Mucosa of stomach (tissue), 1 donor: ENCODE results near the gene DMGDH.

Source experiments
- H3K27me3 ChIP-seq: one replicate; pipeline ENCODE4 v1.7.0; 2013; ENCODE audit warnings: mild to moderate bottlenecking, low read length; ENCODE audit not compliant: control insufficient read depth, insufficient read depth
- H3K36me3 ChIP-seq: one replicate; pipeline ENCODE4 v1.7.0; 2013; ENCODE audit warnings: low read length; ENCODE audit not compliant: control insufficient read depth, insufficient read depth
- H3K4me1 ChIP-seq: one replicate; pipeline ENCODE4 v1.7.0; 2013; ENCODE audit warnings: mild to moderate bottlenecking, low read length; ENCODE audit not compliant: control insufficient read depth, insufficient read depth
- H3K4me3 ChIP-seq: one replicate; pipeline ENCODE4 v1.7.0; 2013; ENCODE audit warnings: low read length
- H3K9ac ChIP-seq: one replicate; pipeline ENCODE4 v1.7.0; 2013; ENCODE audit warnings: mild to moderate bottlenecking, low read length, moderate library complexity
- H3K9me3 ChIP-seq: one replicate; pipeline ENCODE4 v1.7.0; 2013; ENCODE audit warnings: mild to moderate bottlenecking, low read length, moderate library complexity; ENCODE audit not compliant: control insufficient read depth
- donor health status: Pancreatic carcinoma.

The DMGDH gene

DNA sequence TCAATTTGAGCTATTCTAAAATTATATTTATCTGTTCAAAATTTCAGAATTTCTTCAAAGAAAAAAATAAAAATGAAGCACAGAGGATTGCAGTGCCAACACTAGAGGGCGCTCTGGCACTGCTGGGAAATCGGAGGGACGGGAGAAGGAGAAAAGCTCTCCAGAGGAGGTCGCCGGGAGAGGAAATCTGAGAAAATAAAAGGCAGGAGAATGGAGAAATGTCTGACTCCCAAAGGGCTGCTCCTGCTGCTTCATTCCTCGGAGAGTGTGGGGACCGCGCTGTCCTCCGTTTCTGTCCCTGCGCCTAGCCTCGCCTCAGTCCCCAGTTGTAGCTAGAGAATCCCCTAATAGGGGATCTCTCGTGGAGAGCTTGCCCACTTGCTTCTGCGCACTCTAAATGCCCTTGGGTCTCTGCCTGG is 44.4 kb downstream of the DMGDH start:
- peaks cover 6% of the 10 kb centered on the region for H3K4me1 ChIP-seq

DNA sequence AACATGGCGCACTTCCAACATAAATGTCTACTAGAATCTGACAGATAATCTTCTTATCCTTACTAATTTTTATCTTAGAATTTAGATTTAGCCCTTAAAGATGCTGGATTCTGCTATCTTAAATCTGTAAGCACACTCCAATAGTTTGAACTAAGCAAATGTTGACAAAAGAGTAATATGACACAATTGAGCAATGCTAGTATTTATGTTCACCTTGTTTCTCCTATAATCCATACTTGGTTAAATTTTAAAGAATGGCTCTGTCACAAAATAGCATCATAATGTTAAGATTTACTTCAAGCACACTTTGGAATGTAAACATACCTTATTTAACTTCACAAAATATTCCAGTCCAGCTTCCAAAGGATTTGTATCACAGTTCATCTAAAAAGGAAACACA is 45.5 kb downstream of the DMGDH start:
- H3K9me3 ChIP-seq = no peaks in the 10 kb centered on the region
- H3K4me1 ChIP-seq = peaks cover 6% of the 10 kb centered on the region
- no peak overlapping the region for H3K9ac ChIP-seq
- H3K36me3 ChIP-seq = no peaks in the 10 kb centered on the region
- no peak overlapping the region for H3K4me3 ChIP-seq
- no peaks in the 10 kb centered on the region for H3K27me3 ChIP-seq

More for the DNA sequence above, 44.4 kb downstream of the DMGDH start:
- H3K27me3 ChIP-seq = no peaks in the 10 kb centered on the region
- H3K9me3 ChIP-seq = no peaks in the 10 kb centered on the region
- H3K4me3 ChIP-seq = peak overlapping the region; percentile 15
- H3K36me3 ChIP-seq = no peaks in the 10 kb centered on the region
- peak overlapping the region; percentile 40 for H3K9ac ChIP-seq

DNA sequence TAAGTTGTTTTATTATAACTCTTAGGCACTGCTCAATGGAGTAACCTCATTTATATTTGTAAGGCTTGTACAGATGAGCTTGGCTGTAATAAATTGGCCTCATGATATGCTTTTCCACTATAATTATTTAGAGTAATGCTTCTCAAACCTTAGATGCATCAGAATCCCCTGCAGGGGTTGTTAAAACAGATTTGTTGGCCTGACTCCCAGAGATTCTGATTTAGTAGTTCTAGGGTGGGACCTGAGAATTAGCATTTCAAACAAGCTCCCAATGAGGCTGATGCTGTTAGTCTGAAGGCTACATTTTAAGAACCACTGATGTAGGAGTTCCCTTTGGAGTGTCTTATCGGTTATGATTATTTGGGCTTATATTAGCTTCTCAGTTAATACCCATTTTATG is 46.1 kb downstream of the DMGDH start:
- Histone ChIP-seq H3K36me3 (no peaks in the 10 kb centered on the region), H3K9me3 (no peaks in the 10 kb centered on the region), H3K9ac (no peak overlapping the region), H3K27me3 (no peaks in the 10 kb centered on the region), H3K4me3 (no peak overlapping the region), H3K4me1 (peaks cover 6% of the 10 kb centered on the region)

GRCh38 chr5:79022771-79023170 is 46.7 kb downstream of the DMGDH start:
- Histone ChIP-seq H3K4me1 (peaks cover 6% of the 10 kb centered on the region), H3K36me3 (no peaks in the 10 kb centered on the region), H3K27me3 (no peaks in the 10 kb centered on the region), H3K9ac (no peak overlapping the region), H3K4me3 (no peak overlapping the region), H3K9me3 (no peaks in the 10 kb centered on the region)

DNA sequence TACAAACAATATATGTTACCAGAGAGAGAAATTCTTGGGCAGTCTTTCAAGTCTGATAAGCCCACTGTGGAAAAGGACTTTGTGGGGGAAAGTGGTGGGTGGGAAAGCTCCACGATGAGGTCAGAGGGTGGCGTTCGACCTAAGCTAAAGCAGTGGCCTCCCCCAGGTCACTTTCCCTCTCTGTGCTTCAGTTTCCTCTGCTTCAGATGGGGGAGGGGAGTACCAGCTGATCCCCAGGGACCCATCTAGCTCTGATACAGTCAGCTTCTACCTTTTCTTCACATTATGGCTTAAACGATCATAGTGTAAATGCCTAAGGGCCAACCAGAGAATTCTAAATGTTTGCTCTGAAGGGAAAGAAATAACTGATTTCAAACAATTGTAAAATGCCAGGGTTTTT is 47.7 kb downstream of the DMGDH start:
- Histone ChIP-seq H3K27me3 (no peaks in the 10 kb centered on the region), H3K9me3 (no peaks in the 10 kb centered on the region), H3K36me3 (no peaks in the 10 kb centered on the region), H3K4me1 (peaks cover 6% of the 10 kb centered on the region), H3K4me3 (no peak overlapping the region), H3K9ac (no peak overlapping the region)

DNA sequence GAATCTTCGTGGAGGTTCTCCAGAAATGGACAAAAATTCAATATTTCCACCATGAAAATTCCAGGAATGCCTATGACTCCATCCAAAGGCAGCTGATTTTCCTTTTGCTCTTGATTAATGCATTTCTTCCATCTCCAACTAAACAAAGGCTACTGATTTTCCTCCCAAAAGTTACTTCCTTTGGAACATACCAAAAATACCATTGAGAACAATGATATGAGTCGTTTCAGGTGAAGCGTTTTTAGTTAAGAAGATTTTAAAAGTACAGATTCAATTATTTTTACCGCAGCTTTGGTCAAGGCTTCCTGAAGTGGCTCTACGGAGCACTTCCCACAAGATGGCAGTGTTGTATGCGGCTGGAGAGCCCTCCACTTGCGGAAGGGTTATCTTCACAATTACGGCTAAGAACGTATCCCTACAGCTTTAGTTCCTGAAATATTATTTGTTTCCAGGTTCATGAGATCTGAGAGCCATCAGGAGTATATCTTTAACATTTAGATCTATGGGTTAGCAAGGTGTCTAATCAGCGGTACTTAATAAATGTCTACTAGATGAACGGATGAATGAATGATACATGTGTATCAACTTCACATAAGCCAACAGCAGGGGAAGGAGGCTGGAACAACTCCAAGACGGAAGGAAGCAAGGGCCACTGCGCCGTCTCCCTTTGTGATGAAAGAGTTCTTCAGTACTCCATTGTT is 48.5 kb downstream of the DMGDH start:
- Histone ChIP-seq H3K4me3 (no peak overlapping the region), H3K9ac (no peak overlapping the region), H3K27me3 (no peaks in the 10 kb centered on the region), H3K4me1 (peaks cover 6% of the 10 kb centered on the region), H3K36me3 (no peaks in the 10 kb centered on the region), H3K9me3 (no peaks in the 10 kb centered on the region)

GRCh38 chr5:79014631-79015030 is 54.8 kb downstream of the DMGDH start:
- no peaks in the 10 kb centered on the region for H3K27me3 ChIP-seq
- H3K4me3 ChIP-seq = no peak overlapping the region
- H3K36me3 ChIP-seq = no peaks in the 10 kb centered on the region
- H3K9ac ChIP-seq = no peak overlapping the region
- no peaks in the 10 kb centered on the region for H3K4me1 ChIP-seq
- no peaks in the 10 kb centered on the region for H3K9me3 ChIP-seq

DNA sequence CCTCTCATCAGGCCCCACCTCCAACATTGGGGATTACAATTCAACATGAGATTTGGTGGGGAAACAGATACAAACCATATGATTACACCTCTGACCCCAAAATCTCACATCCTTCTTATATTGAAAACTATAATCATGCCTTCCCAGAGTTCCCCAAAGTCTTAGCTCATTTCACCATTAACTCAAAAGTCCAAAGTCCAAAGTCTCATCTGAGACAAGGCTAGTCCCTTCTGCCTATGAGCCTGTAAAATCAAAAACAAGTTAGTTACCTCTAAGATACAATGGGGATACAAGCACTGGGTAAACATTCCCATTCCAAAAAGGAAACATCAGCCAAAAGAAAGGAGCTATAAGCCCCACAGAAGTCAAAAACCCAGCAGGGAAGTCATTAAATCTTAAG is 57.6 kb downstream of the DMGDH start:
- H3K27me3 ChIP-seq = no peaks in the 10 kb centered on the region
- no peaks in the 10 kb centered on the region for H3K9me3 ChIP-seq
- H3K36me3 ChIP-seq = no peaks in the 10 kb centered on the region
- H3K4me3 ChIP-seq = no peak overlapping the region
- H3K9ac ChIP-seq = no peak overlapping the region
- H3K4me1 ChIP-seq = no peaks in the 10 kb centered on the region

DNA sequence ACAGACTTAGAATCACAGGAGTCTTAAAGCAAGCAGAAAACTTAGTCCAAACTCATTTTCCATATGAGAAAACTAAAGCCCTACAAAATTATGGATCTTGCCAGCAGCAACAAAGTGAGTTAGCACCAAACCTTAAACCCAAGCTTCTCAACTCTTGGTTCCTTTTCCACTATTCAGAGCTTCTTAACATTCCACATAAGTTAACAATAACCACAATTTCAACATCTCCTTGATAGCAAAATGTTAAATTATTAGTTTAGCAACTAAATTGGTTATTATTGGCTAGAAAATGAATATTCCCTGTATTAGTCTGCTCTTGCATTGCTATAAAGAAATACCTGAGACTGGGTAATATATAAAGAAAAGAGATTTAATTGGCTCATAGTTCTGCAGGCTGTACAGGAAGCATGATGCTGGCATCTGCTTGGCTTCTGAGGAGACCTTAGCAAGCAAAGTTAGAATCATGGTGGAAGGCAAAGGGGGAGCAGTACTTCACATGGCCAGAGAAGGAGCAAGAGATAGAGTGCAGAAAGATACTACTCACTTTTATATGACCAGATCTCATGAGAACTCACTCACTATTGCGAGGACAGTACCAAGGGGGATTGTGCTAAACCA is 58.1 kb downstream of the DMGDH start:
- H3K36me3 ChIP-seq = no peaks in the 10 kb centered on the region
- H3K27me3 ChIP-seq = no peaks in the 10 kb centered on the region
- H3K9me3 ChIP-seq = no peaks in the 10 kb centered on the region
- no peak overlapping the region for H3K4me3 ChIP-seq
- H3K4me1 ChIP-seq = no peaks in the 10 kb centered on the region
- no peak overlapping the region for H3K9ac ChIP-seq

- no peaks in the 10 kb centered on the region for H3K27me3 ChIP-seq
- H3K9me3 ChIP-seq = no peaks in the 10 kb centered on the region
- H3K4me3 ChIP-seq = no peak overlapping the region
- no peak overlapping the region for H3K9ac ChIP-seq
- H3K4me1 ChIP-seq = no peaks in the 10 kb centered on the region
- no peaks in the 10 kb centered on the region for H3K36me3 ChIP-seq
These were observed 61.1 kb downstream of the DMGDH start for GRCh38 chr5:79008362-79008761.

- no peak overlapping the region for H3K4me3 ChIP-seq
- H3K36me3 ChIP-seq = no peaks in the 10 kb centered on the region
- H3K9me3 ChIP-seq = no peaks in the 10 kb centered on the region
- no peaks in the 10 kb centered on the region for H3K27me3 ChIP-seq
- H3K9ac ChIP-seq = no peak overlapping the region
- no peaks in the 10 kb centered on the region for H3K4me1 ChIP-seq
These were observed 61.6 kb downstream of the DMGDH start for GRCh38 chr5:79007872-79008271.

- Histone ChIP-seq H3K9me3 (no peaks in the 10 kb centered on the region), H3K4me3 (no peak overlapping the region), H3K27me3 (no peaks in the 10 kb centered on the region), H3K9ac (no peak overlapping the region), H3K4me1 (no peaks in the 10 kb centered on the region), H3K36me3 (no peaks in the 10 kb centered on the region)
These were observed 63.4 kb downstream of the DMGDH start for GRCh38 chr5:79005936-79006631.
